OCI-LY3 (cell line): ENCODE measurements around the gene KHDC4.

Experiments
- EZH2phosphoT487 ChIP-seq: fragments of 200-600 bp; shearing (Covaris generic); IDR thresholded peaks from 2 replicates; pipeline ENCODE4 v1.6.1; 2018; ENCODE audit warnings: antibody characterized with exemption, mixed run types, low read depth
- TF ChIP-seq, protein P1 (sequence below): fragments of 200-600, 300-600 bp; sonication (generic); IDR thresholded peaks from 2 replicates; pipeline ENCODE4 v1.5.1; 2014; ENCODE audit warnings: antibody characterized with exemption, low read length, low read depth

DNA sequence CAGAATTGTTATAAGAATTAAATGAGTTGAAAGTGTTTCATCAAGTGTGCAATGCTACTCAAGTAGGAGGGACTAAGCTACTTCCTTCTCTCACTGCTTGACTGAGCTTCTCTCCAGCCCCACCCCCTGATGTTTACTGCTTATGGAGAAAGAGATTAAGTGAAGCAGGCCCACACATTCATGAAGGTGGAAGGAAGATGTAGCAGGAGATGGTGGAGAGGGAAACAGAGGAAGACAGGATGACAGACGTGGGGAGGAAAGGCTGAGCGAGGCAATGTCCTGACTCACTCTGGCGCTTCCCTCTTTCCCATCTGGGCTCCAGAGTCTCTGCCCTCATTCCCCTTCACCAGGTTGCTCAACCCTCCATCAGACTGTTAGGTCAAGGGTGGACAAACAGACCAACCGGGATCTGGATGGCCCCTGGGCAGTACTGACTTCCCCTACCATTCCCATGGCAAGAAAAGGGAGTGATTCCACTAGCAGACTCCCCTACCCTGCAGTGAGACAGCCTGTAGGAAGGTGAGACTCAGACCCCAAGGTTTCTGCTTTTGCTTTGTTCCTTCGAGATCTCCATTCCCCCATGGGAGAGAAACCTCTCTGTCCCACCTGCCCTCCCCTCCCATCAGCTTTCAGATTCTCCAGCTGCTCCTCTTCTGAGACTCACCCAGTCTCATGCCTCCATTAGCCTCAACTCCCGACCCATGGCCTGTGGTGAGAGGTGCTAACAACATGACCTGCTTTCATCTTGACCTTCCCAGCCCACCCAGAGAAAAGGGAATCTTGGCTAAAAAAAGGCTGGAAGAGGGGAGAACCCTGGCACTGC lies 47.3 kb upstream of the KHDC4 start:
- TF ChIP-seq, protein P1, sequence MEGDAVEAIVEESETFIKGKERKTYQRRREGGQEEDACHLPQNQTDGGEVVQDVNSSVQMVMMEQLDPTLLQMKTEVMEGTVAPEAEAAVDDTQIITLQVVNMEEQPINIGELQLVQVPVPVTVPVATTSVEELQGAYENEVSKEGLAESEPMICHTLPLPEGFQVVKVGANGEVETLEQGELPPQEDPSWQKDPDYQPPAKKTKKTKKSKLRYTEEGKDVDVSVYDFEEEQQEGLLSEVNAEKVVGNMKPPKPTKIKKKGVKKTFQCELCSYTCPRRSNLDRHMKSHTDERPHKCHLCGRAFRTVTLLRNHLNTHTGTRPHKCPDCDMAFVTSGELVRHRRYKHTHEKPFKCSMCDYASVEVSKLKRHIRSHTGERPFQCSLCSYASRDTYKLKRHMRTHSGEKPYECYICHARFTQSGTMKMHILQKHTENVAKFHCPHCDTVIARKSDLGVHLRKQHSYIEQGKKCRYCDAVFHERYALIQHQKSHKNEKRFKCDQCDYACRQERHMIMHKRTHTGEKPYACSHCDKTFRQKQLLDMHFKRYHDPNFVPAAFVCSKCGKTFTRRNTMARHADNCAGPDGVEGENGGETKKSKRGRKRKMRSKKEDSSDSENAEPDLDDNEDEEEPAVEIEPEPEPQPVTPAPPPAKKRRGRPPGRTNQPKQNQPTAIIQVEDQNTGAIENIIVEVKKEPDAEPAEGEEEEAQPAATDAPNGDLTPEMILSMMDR = no peak
- no peak for TF ChIP-seq EZH2phosphoT487
